HUES6 (cell line): Measurements from ENCODE around the gene CPTP.

Source experiments
- H3K27ac ChIP-seq: 2 replicates; pipeline ENCODE4 v1.7.0; 2013; ENCODE audit warnings: low read depth, mild to moderate bottlenecking, low read length, inconsistent platforms
- H3K27me3 ChIP-seq: 2 replicates; pipeline ENCODE4 v1.6.1; 2013; ENCODE audit warnings: low read length; ENCODE audit not compliant: control insufficient read depth, insufficient read depth
- H3K36me3 ChIP-seq: 2 replicates; pipeline ENCODE4 v1.6.1; 2013; ENCODE audit warnings: low read length; ENCODE audit not compliant: control insufficient read depth, insufficient read depth
- H3K4me1 ChIP-seq: 2 replicates; pipeline ENCODE4 v1.6.1; 2013; ENCODE audit warnings: low read length; ENCODE audit not compliant: control insufficient read depth, insufficient read depth
- H3K4me3 ChIP-seq: 2 replicates; pipeline ENCODE4 v1.5.1; 2013; ENCODE audit warnings: low read depth, low read length
- H3K9ac ChIP-seq: one replicate; pipeline ENCODE4 v1.6.1; 2013; ENCODE audit warnings: mild to moderate bottlenecking, low read length
- H3K9me3 ChIP-seq: 2 replicates; pipeline ENCODE4 v1.6.1; 2013; ENCODE audit warnings: low read depth, low read length; ENCODE audit not compliant: control insufficient read depth, insufficient read depth

CPTP gene

GRCh38 chr1:1374929-1375662 lies 50.5 kb downstream of the CPTP start, which contains the start of gene AURKAIP1:
Gene AURKAIP1, minus strand, starts transcription at chr1:1375207. Its CDS starts 451 bp downstream, at chr1:1374756.
- peak within 1 kb of the TSS; percentile 88 for H3K9ac ChIP-seq
- H3K4me3 ChIP-seq, result peak within 1 kb of the TSS; percentile 85
- H3K27ac ChIP-seq, result peak within 1 kb of the TSS; percentile 85
- no peaks in the 10 kb centered on the region for H3K9me3 ChIP-seq
- peaks cover 18% of the 10 kb centered on the region for H3K36me3 ChIP-seq
- peaks cover 9% of the 10 kb centered on the region; the same call in 1 of the 2 replicates for H3K4me1 ChIP-seq
- no peaks in the 10 kb centered on the region for H3K27me3 ChIP-seq

DNA sequence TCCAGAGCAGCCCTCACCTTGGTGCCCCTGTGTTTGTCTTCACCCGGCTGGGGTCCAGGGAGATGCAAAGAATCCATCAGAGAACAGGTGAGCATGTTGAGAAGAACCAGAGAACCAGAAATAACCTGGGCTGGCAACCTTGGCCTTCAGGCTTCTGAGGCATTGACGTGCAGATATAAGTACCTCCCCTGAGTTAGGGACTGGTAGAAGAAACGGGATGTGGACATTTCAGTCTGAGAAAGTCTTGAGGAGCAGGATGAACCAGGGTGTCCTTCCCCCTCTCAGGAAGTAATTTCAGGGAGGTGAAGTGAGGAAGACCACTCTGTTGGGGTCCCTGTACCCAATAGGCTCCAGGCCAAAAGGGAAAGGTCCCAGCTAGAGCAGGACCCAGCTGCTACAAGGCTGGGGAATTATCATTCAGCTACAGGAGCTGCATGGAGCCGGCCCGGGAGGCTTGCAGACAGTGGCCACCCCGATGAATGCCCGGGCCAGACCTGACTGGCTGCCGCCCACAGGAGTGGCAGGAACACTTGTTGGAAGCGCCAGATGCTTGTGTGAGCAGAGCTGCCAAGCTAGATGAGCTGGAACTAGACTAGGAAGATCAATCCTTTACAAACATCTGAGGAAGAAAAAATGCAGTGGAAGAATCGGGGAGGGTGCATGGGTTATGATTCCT lies 52.1 kb downstream of the CPTP start:
- peaks cover 13% of the 10 kb centered on the region for H3K36me3 ChIP-seq
- H3K27me3 ChIP-seq, result no peaks in the 10 kb centered on the region
- H3K9me3 ChIP-seq, result no peaks in the 10 kb centered on the region
- no peak overlapping the region for H3K9ac ChIP-seq
- no peak overlapping the region for H3K4me3 ChIP-seq
- H3K27ac ChIP-seq, result no peak overlapping the region
- peaks cover 9% of the 10 kb centered on the region; the same call in 1 of the 2 replicates for H3K4me1 ChIP-seq

- H3K4me1 ChIP-seq, result peaks cover 9% of the 10 kb centered on the region; the same call in 1 of the 2 replicates
- H3K27ac ChIP-seq, result no peak overlapping the region
- H3K4me3 ChIP-seq, result no peak overlapping the region
- H3K9me3 ChIP-seq, result no peaks in the 10 kb centered on the region
- H3K9ac ChIP-seq, result no peak overlapping the region
- H3K36me3 ChIP-seq, result peaks cover 11% of the 10 kb centered on the region
- H3K27me3 ChIP-seq, result no peaks in the 10 kb centered on the region
Observed at GRCh38 chr1:1377540-1378205, 53.1 kb downstream of the CPTP start.
